Activated naive CD4-positive, alpha-beta T cell treated with anti-CD3 and anti-CD28 coated beads for 36 hours (primary cell): ENCODE measurements around the gene WASF2. TPM values are rescaled to one million over a fixed set of nuclear protein-coding genes. Genes with fewer than 3 reads are reported as not detected.
"Not testable (repeated sequence)": the region's sequence is repeated elsewhere in the genome, so short reads cannot be mapped to it uniquely, and the experiment has no call there.

Experiments
- CTCF ChIA-PET: fragments of 350-600 bp; sonication (Branson Sonifier 250); formaldehyde crosslinking; loops from one replicate; lab custom pipeline; 2021; ENCODE audit warnings: antibody characterized with exemption; lab: Charles Lee
- DNase-seq: peaks from one replicate; pipeline ENCODE4 v3.0.0-alpha.2; 2020
- H3K27ac Mint-ChIP-seq: one replicate; pipeline ENCODE4 v1.8.0; 2021; ENCODE audit warnings: mild to moderate bottlenecking, mixed read lengths
- H3K27me3 Mint-ChIP-seq: one replicate; pipeline ENCODE4 v1.8.0; 2021; ENCODE audit warnings: low read depth, mixed read lengths
- H3K36me3 Mint-ChIP-seq: one replicate; pipeline ENCODE4 v1.8.0; 2021; ENCODE audit warnings: low read depth, mixed read lengths
- H3K4me1 Mint-ChIP-seq: one replicate; pipeline ENCODE4 v1.8.0; 2021; ENCODE audit warnings: low read depth, mixed read lengths
- H3K4me3 Mint-ChIP-seq: one replicate; pipeline ENCODE4 v1.8.0; 2021; ENCODE audit warnings: mild to moderate bottlenecking, moderate library complexity, mixed read lengths
- H3K9me3 Mint-ChIP-seq: one replicate; pipeline ENCODE4 v1.8.0; 2021; ENCODE audit warnings: mixed read lengths
- intact Hi-C: fragments of 100-400 bp; cut with micrococcal nuclease; formaldehyde crosslinking; loops from one replicate; pipeline ENCODE4 v1.15.1; 2023
- total RNA-seq, 2 experiments: library from RNA; stranded (reverse); gene quantifications; one replicate each; pipeline ENCODE4 v1.2.3, GENCODE V29; 2021

WASF2 gene
- total RNA-seq, 2 experiments from 2014 or later: 105 to 106 TPM

DNA sequence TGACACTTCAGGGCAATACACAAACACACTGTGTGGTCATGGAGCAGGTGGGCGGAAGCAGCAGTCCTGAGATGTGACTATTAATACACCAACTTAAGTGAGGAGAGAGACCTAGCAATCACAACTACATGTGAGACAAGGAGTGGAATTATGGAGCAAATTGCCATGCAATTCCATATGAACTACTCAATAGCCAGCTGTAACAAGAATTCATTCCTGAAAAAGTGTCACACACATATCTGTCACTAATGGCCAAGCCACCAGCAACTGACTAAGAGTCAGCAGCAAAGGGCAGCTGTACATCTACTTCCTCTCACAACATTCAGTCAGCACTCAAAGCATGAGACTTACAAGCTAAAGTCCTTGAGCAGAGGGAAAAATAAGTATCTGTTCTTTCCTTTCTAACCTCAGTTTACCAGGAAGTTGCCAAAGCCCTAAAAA, 51.3 kb downstream of the WASF2 start:
- intact Hi-C loops: no loop called here
- no peak overlapping the region for H3K4me3 Mint-ChIP-seq

DNA sequence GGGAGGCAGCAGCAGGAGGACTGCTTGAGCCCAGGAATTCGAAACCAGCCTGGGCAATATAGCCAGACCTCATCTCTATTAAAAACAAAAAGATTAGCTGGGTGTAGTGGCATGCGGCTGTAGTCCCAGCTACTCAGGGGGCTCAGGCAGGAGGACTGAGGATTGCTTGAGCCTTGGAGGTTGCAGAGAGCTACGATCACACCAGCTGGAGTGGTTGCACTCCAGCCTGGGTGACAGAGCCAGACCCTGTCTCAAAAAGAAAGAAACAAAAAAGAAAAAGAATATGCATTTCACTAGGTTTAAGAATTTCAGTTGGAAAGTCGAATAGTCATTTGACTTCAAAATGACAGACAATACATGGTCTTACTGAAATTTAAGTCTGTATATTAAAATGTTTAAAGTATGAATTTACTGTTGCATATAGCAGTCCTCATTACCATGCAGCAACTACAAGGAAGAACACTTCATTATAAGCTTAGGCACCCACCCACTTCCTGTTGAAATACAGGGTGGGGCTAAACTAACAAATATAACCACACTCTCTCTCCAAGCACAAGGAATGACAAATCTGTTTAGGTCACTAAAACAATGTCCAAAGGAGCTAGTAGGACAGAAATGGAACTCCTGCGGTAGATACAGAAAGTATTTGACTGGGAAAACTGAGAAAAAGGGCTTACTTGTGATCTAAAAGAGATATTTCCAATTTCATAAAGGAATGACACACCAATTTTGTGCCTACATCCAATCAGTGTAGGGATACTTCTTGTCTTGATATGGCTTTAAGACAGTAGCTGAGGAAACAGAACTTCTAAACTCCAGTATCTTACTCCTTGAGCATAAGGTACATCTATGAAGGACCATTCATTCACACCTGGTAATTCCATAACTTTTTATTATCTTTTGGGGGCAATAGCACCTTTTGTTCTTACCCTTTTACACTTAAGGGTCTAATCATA, 53.5 kb downstream of the WASF2 start:
- DNase-seq: no peak
- CTCF ChIA-PET: interaction anchor here (0.9 to 1.5 kb wide), 5 partner anchors 12 to 226 kb away, joined by 3 to 4 read pairs (median 3); no protein-coding TSS in a partner anchor
- intact Hi-C loops: loop anchor here (1.0 kb wide), 1 partner anchor 9 kb away; no protein-coding TSS in a partner anchor

More for the DNA sequence above, 51.3 kb downstream of the WASF2 start:
- no peak for DNase-seq
- Mint-ChIP-seq H3K27me3 (no peaks in the 10 kb centered on the region), H3K9me3 (no peaks in the 10 kb centered on the region), H3K36me3 (peaks cover 6% of the 10 kb centered on the region), H3K4me1 (peaks cover 61% of the 10 kb centered on the region), H3K27ac (no peak overlapping the region)
- CTCF ChIA-PET: interaction anchor here (0.7 to 1.6 kb wide), 2 partner anchors 118 to 223 kb away, joined by 3 read pairs; no protein-coding TSS in a partner anchor

DNA sequence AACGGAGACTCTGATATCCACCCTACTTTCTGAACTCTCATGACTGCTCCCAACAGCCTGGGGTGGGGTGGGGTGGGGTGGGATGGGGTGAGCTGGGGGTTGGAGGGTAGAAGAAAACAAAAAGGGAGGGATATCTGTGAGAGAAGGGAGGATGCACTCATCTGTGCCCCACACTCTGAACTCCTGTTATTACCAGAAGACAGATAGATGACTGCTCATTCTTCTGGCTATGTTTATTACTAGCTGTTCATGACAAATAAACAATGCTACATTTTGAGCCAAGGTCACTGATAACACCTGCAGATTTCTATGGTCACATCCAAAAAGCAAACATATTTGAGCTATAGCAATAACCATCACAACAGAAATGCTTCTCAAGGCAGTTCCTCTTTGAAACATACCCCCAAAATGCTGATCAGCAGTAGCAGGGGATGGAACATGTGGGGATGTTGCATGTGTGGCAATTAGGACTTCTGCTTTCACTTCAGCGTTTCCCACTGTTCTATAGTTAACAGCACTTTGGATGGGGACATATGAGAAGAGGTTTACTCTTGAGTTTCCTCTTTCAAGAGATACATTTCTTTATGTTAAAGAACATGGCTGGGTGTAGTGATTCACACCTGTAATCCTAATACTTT, 54.3 kb downstream of the WASF2 start:
- Mint-ChIP-seq H3K4me1 (peaks cover 81% of the 10 kb centered on the region), H3K36me3 (peaks cover 6% of the 10 kb centered on the region), H3K27me3 (no peaks in the 10 kb centered on the region), H3K27ac (peak overlapping the region; percentile 71), H3K9me3 (no peaks in the 10 kb centered on the region), H3K4me3 (no peak overlapping the region)
- intact Hi-C loops: loop anchor here (1.0 kb wide), 1 partner anchor 10 kb away; no protein-coding TSS in a partner anchor
- CTCF ChIA-PET: interaction anchor here (0.8 to 1.5 kb wide), 7 partner anchors 18 to 227 kb away, joined by 3 to 7 read pairs (median 3); no protein-coding TSS in a partner anchor
- DNase-seq: no peak

More for the DNA sequence above, 53.5 kb downstream of the WASF2 start:
- Mint-ChIP-seq H3K27me3 (no peaks in the 10 kb centered on the region), H3K4me1 (peaks cover 74% of the 10 kb centered on the region), H3K9me3 (no peaks in the 10 kb centered on the region), H3K36me3 (peaks cover 6% of the 10 kb centered on the region), H3K27ac (peak overlapping the region; percentile 71), H3K4me3 (no peak overlapping the region)

DNA sequence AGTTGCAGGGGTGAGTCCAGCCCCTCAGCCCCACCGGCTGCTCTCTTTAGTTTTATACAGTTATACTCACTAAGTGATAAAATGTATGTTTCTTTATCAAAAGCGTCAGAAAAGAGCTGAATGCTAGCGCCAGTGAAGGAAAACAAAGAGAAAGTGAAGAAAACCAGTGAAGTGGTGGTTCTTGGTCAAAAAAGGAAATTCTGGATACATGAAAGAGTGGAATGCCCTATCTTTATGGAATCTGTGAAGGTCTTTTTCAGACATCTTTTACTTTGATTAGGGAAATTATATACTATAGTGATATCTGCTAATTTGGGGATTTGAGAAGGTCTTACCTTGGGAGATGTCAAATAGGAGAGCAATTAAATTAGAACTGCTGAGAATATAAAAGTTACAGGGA, 56.3 kb downstream of the WASF2 start:
- Mint-ChIP-seq H3K27ac (no peak overlapping the region), H3K4me3 (no peak overlapping the region), H3K4me1 (peaks cover 89% of the 10 kb centered on the region), H3K36me3 (peaks cover 2% of the 10 kb centered on the region), H3K27me3 (no peaks in the 10 kb centered on the region), H3K9me3 (no peaks in the 10 kb centered on the region)
- CTCF ChIA-PET: interaction anchor here (0.9 kb wide), 1 partner anchor 10 kb away, joined by 4 read pairs; no protein-coding TSS in a partner anchor
- DNase-seq: no peak
- intact Hi-C loops: no loop called here

DNA sequence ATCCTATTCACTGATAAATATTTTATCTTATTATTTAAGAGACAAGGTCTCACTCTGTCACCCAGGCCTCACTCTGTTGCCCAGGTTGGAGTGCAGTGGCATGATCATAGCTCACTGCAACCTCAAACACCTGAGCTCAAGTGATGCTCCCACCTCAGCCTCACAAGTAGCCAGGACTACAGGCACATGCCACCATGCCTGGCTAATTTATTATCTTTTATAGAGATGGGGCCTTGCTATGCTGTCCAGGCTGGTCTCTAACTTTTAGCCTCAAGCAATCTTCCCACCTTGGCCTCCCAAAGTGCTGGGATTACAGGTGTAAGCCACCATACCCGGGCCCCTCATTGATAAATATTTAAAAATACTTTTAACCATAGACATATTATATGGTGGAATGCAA, 57.2 kb downstream of the WASF2 start:
- H3K27me3 Mint-ChIP-seq, CTCF ChIA-PET, H3K9me3 Mint-ChIP-seq, DNase-seq, H3K27ac Mint-ChIP-seq, H3K4me3 Mint-ChIP-seq, intact Hi-C loops, H3K36me3 Mint-ChIP-seq: not testable (repeated sequence)
- peaks cover 89% of the 10 kb centered on the region for H3K4me1 Mint-ChIP-seq

DNA sequence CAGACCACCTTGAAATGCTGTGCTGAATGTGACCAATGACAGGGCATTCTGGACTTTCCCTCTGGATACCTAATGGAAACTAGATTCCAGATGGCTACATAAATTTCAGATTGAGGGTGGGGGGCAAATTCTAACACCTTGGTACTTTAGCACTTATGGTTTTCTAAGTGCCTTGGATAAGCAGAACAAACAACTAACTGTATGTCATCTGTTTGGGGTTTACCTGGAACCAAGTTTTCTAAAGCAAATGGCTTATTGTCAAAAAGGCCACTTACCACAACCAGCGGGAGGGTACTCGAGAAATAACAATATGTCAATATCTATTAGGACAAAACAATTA, 58.4 kb downstream of the WASF2 start:
- intact Hi-C loops: loop anchor here (1.0 to 2.0 kb wide), 2 partner anchors 14 to 91 kb away; no protein-coding TSS in a partner anchor
- no peak for DNase-seq
- Mint-ChIP-seq H3K9me3 (no peaks in the 10 kb centered on the region), H3K36me3 (peaks cover 9% of the 10 kb centered on the region), H3K4me1 (peaks cover 87% of the 10 kb centered on the region), H3K27me3 (no peaks in the 10 kb centered on the region), H3K4me3 (no peak overlapping the region), H3K27ac (peak overlapping the region; percentile 76)
- CTCF ChIA-PET: interaction anchor here (1.0 to 1.7 kb wide), 4 partner anchors 8 to 343 kb away, joined by 3 to 7 read pairs (median 4); no protein-coding TSS in a partner anchor

DNA sequence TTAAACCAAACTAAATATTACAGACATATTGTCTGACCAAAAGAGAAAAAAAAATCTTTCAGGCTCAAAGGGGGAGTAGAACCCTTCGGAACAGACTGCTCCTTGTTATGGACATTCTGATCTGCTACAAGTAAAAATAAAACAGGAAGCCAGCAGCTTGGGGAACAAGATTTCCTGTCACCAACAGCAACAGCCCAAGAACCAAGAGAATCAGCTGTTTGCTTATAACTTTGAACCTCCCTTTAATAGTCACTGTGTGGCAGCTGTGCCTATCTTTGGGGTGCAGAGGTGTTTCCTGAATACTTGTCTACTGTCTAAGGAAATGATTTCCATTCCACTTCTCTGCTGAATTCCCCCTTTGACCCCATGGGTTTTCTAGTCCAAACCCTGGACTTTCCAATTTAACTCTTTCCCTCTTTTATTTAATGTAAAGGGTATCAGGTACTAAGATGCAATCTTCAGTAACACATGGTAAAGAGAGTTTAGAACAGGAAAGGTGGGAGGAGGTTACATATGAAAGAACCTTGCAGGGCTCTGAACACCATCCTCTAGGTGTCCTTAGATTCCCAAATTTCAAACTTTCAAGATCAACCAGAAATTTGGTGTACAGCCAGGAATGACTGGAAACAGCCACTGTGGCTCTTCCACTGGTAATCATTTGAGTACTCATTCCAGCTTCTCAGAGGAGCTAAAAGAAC, 58.9 kb downstream of the WASF2 start:
- CTCF ChIA-PET: interaction anchor here (1.0 to 1.8 kb wide), 5 partner anchors 8 to 344 kb away, joined by 3 to 7 read pairs (median 5); no protein-coding TSS in a partner anchor
- no peaks in the 10 kb centered on the region for H3K27me3 Mint-ChIP-seq
- DNase-seq: peak; percentile 41
- intact Hi-C loops: loop anchor here (1.0 to 2.0 kb wide), 2 partner anchors 14 to 92 kb away; no protein-coding TSS in a partner anchor
- H3K27ac Mint-ChIP-seq: peak overlapping the region; percentile 76
- peak overlapping the region; percentile 12 for H3K4me3 Mint-ChIP-seq
- no peaks in the 10 kb centered on the region for H3K9me3 Mint-ChIP-seq
- H3K4me1 Mint-ChIP-seq: peaks cover 84% of the 10 kb centered on the region
- H3K36me3 Mint-ChIP-seq: peaks cover 11% of the 10 kb centered on the region

DNA sequence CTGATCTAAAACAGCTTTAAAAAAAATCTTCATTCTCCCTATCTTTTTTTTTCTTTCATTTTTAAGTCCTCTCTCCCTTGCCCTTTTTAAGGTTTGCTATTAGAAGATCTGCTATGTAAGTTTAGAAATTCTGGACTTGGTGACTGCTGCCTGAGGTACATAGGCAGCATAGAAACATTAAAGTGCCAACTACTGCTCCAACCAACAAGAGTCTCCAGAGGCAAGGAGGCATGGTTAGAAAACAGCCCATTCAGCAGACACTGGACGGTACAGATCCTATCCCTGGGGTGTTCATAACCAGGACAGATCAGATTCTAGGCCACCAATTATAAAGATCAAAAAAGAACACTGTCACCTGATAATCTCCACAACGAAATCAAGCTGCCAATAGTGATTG, 60.9 kb downstream of the WASF2 start:
- CTCF ChIA-PET: interaction anchor here (1.1 to 2.1 kb wide), 7 partner anchors 13 to 139 kb away, joined by 3 to 6 read pairs (median 5); no protein-coding TSS in a partner anchor
- peak overlapping the region; percentile 74 for H3K4me3 Mint-ChIP-seq
- peak overlapping the region; percentile 87 for H3K27ac Mint-ChIP-seq
- intact Hi-C loops: loop anchor here (5.0 kb wide), 1 partner anchor 53 kb away; no protein-coding TSS in a partner anchor
- H3K9me3 Mint-ChIP-seq: no peaks in the 10 kb centered on the region
- no peak for DNase-seq
- H3K27me3 Mint-ChIP-seq: no peaks in the 10 kb centered on the region
- H3K36me3 Mint-ChIP-seq: peaks cover 16% of the 10 kb centered on the region
- H3K4me1 Mint-ChIP-seq: peaks cover 78% of the 10 kb centered on the region

DNA sequence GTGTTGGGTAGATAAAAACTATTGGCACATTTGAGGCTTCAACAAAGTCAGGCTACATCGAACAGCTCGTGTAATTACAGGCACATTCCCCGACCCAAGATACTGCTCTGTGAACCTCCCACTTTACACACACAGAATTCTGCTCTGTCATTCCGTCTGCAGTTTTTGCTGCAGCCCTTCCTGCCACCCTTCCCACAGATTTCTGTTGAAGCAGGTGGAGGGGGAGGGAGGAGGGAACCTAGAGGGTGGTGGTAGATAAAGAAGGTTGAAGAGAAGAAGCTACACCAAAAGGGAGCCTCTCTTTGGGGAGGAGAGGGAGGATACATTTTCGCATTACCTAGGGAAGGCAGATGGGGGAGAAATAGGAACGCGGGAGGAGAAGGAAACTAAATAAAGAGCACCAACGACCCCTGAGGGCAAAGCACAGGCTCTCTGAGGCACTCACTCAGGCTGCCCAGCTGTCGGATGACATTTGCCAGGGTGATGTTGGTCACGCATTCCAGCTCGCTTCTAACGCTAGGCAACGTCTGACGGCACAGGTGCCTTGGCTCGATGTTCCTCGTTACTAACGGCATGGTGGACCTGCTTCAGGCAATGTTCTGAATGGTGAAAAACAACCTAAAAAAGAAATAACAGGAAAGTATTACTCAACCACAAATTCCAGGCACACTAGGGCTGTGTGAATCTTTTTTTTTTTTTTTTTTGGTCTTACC, 61.5 kb downstream of the WASF2 start:
- intact Hi-C loops: loop anchor here (5.0 kb wide), 1 partner anchor 54 kb away; no protein-coding TSS in a partner anchor
- H3K27ac Mint-ChIP-seq: peak overlapping the region; percentile 87
- H3K4me3 Mint-ChIP-seq: peak overlapping the region; percentile 74
- H3K27me3 Mint-ChIP-seq: no peaks in the 10 kb centered on the region
- H3K9me3 Mint-ChIP-seq: no peaks in the 10 kb centered on the region
- CTCF ChIA-PET: interaction anchor here (0.9 to 2.1 kb wide), 7 partner anchors 12 to 178 kb away, joined by 3 to 6 read pairs (median 4); no protein-coding TSS in a partner anchor
- H3K4me1 Mint-ChIP-seq: peaks cover 78% of the 10 kb centered on the region
- peak; percentile 48 for DNase-seq
- peaks cover 16% of the 10 kb centered on the region for H3K36me3 Mint-ChIP-seq

DNA sequence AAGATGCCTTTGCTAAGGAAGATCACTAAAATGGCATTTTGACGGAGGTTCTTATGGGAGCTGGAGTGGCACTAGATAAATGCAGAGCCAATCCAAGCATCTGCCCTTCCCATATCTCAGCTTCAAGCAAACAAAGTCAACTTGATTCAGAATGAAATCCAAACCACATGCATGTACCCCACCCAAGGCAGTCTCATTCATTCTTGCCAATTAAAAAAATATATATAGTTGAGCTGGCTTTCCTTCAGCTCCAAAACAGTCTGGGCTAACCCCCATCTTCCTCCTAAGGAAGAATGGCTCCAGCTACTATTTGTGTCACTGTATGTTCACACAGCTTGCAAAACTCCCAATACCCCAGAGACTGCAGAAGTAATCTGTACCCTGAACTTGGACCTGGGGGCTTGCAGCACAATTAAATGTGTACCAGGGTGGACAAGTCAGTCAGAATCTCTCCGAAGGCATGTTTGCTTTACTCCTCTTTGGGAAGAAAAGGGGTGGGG, 62.1 kb downstream of the WASF2 start:
- Mint-ChIP-seq H3K4me1 (peaks cover 74% of the 10 kb centered on the region), H3K36me3 (peaks cover 16% of the 10 kb centered on the region), H3K9me3 (no peaks in the 10 kb centered on the region), H3K27me3 (no peaks in the 10 kb centered on the region), H3K4me3 (peak overlapping the region; percentile 74), H3K27ac (peak overlapping the region; percentile 87)
- no peak for DNase-seq
- CTCF ChIA-PET: interaction anchor here (0.8 to 1.7 kb wide), 7 partner anchors 12 to 179 kb away, joined by 3 to 6 read pairs (median 3); no protein-coding TSS in a partner anchor
- intact Hi-C loops: loop anchor here (5.0 kb wide), 1 partner anchor 54 kb away; no protein-coding TSS in a partner anchor
